H1 (cell line): ENCODE results near the gene IFI27L1. TPM values are rescaled to one million over a fixed set of nuclear protein-coding genes. Genes with fewer than 3 reads are reported as not detected.

Experiments used
- CTCF ChIA-PET: fragments of 300-600 bp; sonication (Branson Sonifier 250); formaldehyde crosslinking; loops from one replicate; lab custom pipeline; 2021; ENCODE audit not compliant: partially characterized antibody; lab: Charles Lee
- POLR2A ChIA-PET: fragments of 300-600 bp; sonication (Branson Sonifier 250); formaldehyde crosslinking; loops from one replicate; lab custom pipeline; 2021; ENCODE audit warnings: inconsistent platforms; ENCODE audit not compliant: partially characterized antibody; lab: Charles Lee
- DNase-seq, 2 experiments: peaks; one replicate each; pipeline versions ENCODE4 v3.0.0 to v3.0.0-alpha.2; 2010 to 2022; ENCODE audit warnings: low spot score in 2 of 2, low read depth in 1 of 2, mixed read lengths in 1 of 2
- FAIRE-seq: peaks from 2 replicates; lab custom pipeline; 2011; peaks lifted over from hg19 to GRCh38; lab: Jason Lieb, UNC
- H2AFZ ChIP-seq: 2 replicates; pipeline ENCODE4 v1.8.1; 2012; ENCODE audit warnings: low read length, inconsistent platforms
- H2AK5ac ChIP-seq: 2 replicates; pipeline ENCODE4 v1.6.1; 2013; ENCODE audit warnings: low read depth, low read length
- H2BK120ac ChIP-seq: replicated peaks from 2 replicates; pipeline ENCODE3; 2013; ENCODE audit warnings: low read depth, low read length, inconsistent platforms
- H2BK12ac ChIP-seq: 2 replicates; pipeline ENCODE4 v1.6.1; 2013; ENCODE audit warnings: low read depth, low read length
- H2BK15ac ChIP-seq: 2 replicates; pipeline ENCODE4 v1.6.1; 2013; ENCODE audit warnings: low read length
- H2BK20ac ChIP-seq: 2 replicates; pipeline ENCODE4 v1.6.1; 2013; ENCODE audit warnings: low read length
- H2BK5ac ChIP-seq: 2 replicates; pipeline ENCODE4 v1.6.1; 2013; ENCODE audit warnings: low read depth, low read length
- H3K14ac ChIP-seq: 2 replicates; pipeline ENCODE4 v1.6.1; 2013; ENCODE audit warnings: inconsistent platforms; ENCODE audit not compliant: insufficient read length
- H3K18ac ChIP-seq: 2 replicates; pipeline ENCODE4 v1.6.1; 2013; ENCODE audit warnings: low read length; ENCODE audit errors: extremely low read depth
- H3K23ac ChIP-seq: 2 replicates; pipeline ENCODE4 v1.6.1; 2013; ENCODE audit warnings: inconsistent platforms; ENCODE audit not compliant: insufficient read length
- H3K23me2 ChIP-seq: 2 replicates; pipeline ENCODE4 v1.6.1; 2013; ENCODE audit warnings: low read depth, low read length
- H3K27ac ChIP-seq: 2 replicates; pipeline ENCODE4 v1.6.1; 2011; ENCODE audit warnings: low read depth, low read length, inconsistent platforms
- H3K27me3 ChIP-seq, 4 experiments: replicated peaks in 1 of 4; 1 replicate in 1 of 4; 2 replicates in 3 of 4; pipeline versions ENCODE4 v1.6.1 to v1.8.1; 2011 to 2013; ENCODE audit warnings: low read length in 3 of 4, mild to moderate bottlenecking in 3 of 4, inconsistent platforms in 2 of 4, mixed read lengths in 2 of 4, moderate library complexity in 1 of 4; ENCODE audit not compliant: control insufficient read depth in 3 of 4, insufficient read depth in 3 of 4; ENCODE audit errors: extremely low read depth in 1 of 4
- H3K36me3 ChIP-seq, 4 experiments: 2 replicates each; pipeline versions ENCODE4 v1.6.1 to v1.8.1; 2011 to 2013; ENCODE audit warnings: mild to moderate bottlenecking in 4 of 4, low read length in 3 of 4, moderate library complexity in 2 of 4, control low read depth in 1 of 4, inconsistent platforms in 1 of 4; ENCODE audit not compliant: insufficient read depth in 4 of 4, control insufficient read depth in 2 of 4
- H3K4ac ChIP-seq: replicated peaks from 2 replicates; pipeline ENCODE3; 2013; ENCODE audit warnings: low read length, low read depth, mixed read lengths, inconsistent platforms; ENCODE audit not compliant: insufficient read length
- H3K4me1 ChIP-seq, 4 experiments: replicated peaks in 1 of 4; 1 replicate in 1 of 4; 2 replicates in 3 of 4; pipeline versions ENCODE4 v1.6.1 to v1.8.1; 2011 to 2013; ENCODE audit warnings: low read length in 3 of 4, inconsistent platforms in 2 of 4, mixed read lengths in 1 of 4; ENCODE audit not compliant: insufficient read depth in 4 of 4, control insufficient read depth in 3 of 4
- H3K4me2 ChIP-seq, 2 experiments: 2 replicates each; pipeline versions ENCODE4 v1.6.1 to v1.8.1; 2011 to 2013; ENCODE audit warnings: low read depth in 2 of 2, low read length in 2 of 2, control low read depth in 1 of 2, inconsistent platforms in 1 of 2, mild to moderate bottlenecking in 1 of 2; ENCODE audit not compliant: insufficient read depth in 1 of 2
- H3K4me3 ChIP-seq, 4 experiments: fragments of 200-600, 300-600 bp in 1 of 4; sonication (generic), shearing (Covaris generic), sonication (Bioruptor Twin) in 1 of 4; 2 replicates each; pipeline versions ENCODE4 v1.5.1 to v1.8.1; 2011 to 2016; ENCODE audit warnings: low read length in 4 of 4, low read depth in 3 of 4, control low read depth in 2 of 4, inconsistent platforms in 2 of 4, mild to moderate bottlenecking in 2 of 4, mixed read lengths in 1 of 4, moderate library complexity in 1 of 4; ENCODE audit not compliant: insufficient read depth in 2 of 4; ENCODE audit errors: extremely low read depth in 1 of 4
- H3K56ac ChIP-seq: replicated peaks from 2 replicates; pipeline ENCODE3; 2013; ENCODE audit warnings: low read depth, mild to moderate bottlenecking, mixed read lengths, low read length, inconsistent platforms; ENCODE audit not compliant: insufficient read length
- H3K79me1 ChIP-seq: 2 replicates; pipeline ENCODE4 v1.6.1; 2013; ENCODE audit warnings: low read depth, low read length, control low read depth
- H3K79me2 ChIP-seq, 2 experiments: 2 replicates each; pipeline versions ENCODE4 v1.6.1 to v1.8.1; 2012 to 2013; ENCODE audit warnings: low read length in 2 of 2, mild to moderate bottlenecking in 2 of 2, inconsistent platforms in 1 of 2; ENCODE audit not compliant: insufficient read depth in 2 of 2, control insufficient read depth in 1 of 2
- H3K9ac ChIP-seq, 4 experiments: replicated peaks in 1 of 4; 1 replicate in 1 of 4; 2 replicates in 3 of 4; pipeline versions ENCODE4 v1.6.1 to v1.8.1; 2011 to 2013; ENCODE audit warnings: low read depth in 3 of 4, low read length in 3 of 4, control low read depth in 2 of 4, mild to moderate bottlenecking in 2 of 4, moderate library complexity in 2 of 4, inconsistent platforms in 1 of 4; ENCODE audit errors: extremely low read depth in 1 of 4
- H3K9me3 ChIP-seq, 2 experiments: 2 replicates each; pipeline versions ENCODE4 v1.6.1 to v1.8.1; 2012 to 2013; ENCODE audit warnings: mild to moderate bottlenecking in 2 of 2, moderate library complexity in 2 of 2, control low read depth in 1 of 2, inconsistent platforms in 1 of 2, low read depth in 1 of 2, low read length in 1 of 2, mixed read lengths in 1 of 2; ENCODE audit not compliant: insufficient read depth in 2 of 2
- H4K20me1 ChIP-seq, 2 experiments: replicated peaks in 1 of 2; 2 replicates each; pipeline versions ENCODE3 to v1.8.1; 2011 to 2013; ENCODE audit warnings: inconsistent platforms in 2 of 2, low read length in 2 of 2, mild to moderate bottlenecking in 1 of 2; ENCODE audit not compliant: insufficient read depth in 2 of 2, control insufficient read depth in 1 of 2
- H4K5ac ChIP-seq: 2 replicates; pipeline ENCODE4 v1.6.1; 2013; ENCODE audit warnings: low read length, low read depth, mixed read lengths, inconsistent platforms; ENCODE audit not compliant: insufficient read length
- H4K8ac ChIP-seq: 2 replicates; pipeline ENCODE4 v1.8.0; 2013; ENCODE audit warnings: mild to moderate bottlenecking, moderate library complexity, low read length, inconsistent platforms; ENCODE audit not compliant: insufficient read depth; ENCODE audit errors: extremely low read depth
- H4K91ac ChIP-seq: replicated peaks from 2 replicates; pipeline ENCODE3; 2013; ENCODE audit warnings: low read length, mixed read lengths, inconsistent platforms; ENCODE audit not compliant: insufficient read length
- YY1 ChIP-seq: IDR thresholded peaks from 2 replicates; pipeline ENCODE4 v1.6.1; 2011; ENCODE audit warnings: low read depth, mild to moderate bottlenecking, low read length
- WGBS, 2 experiments: shearing (Covaris generic) in 1 of 2; methylation state at CpG; one replicate each; pipeline versions ENCODE4 v1.1.6 to v1.1.7; 2013 to 2015; ENCODE audit warnings: low lambda C conversion rate in 2 of 2, mixed read lengths in 2 of 2, inconsistent platforms in 1 of 2, low coverage in 1 of 2, missing lambda C conversion rate in 1 of 2; ENCODE audit not compliant: insufficient replicate concordance in 2 of 2, insufficient coverage in 1 of 2, insufficient read length in 1 of 2; ENCODE audit errors: extremely low coverage in 1 of 2, missing lambda C conversion rate in 1 of 2; 5-methylcytosine and 5-hydroxymethylcytosine counted together
- polyA plus RNA-seq, 7 experiments: library from polyadenylated mRNA; depleted of rRNA in 3 of 7; stranded (reverse) in 5 of 7; unstranded in 2 of 7; fragments of >200 nt in 5 of 7; fragments of 200-250 nt in 2 of 7; gene quantifications; 1 replicate in 5 of 7; 2 replicates in 1 of 7; 4 replicates in 1 of 7; pipeline versions ENCODE4 v1.2.1 to v1.2.3, GENCODE V29; 2011 to 2013; ENCODE audit warnings: missing spikeins in 2 of 7, mixed read lengths in 2 of 7
- total RNA-seq: library from RNA; stranded (reverse); fragmentation: NEBNext Ultra II Directional; extraction: Animal tissue kit (Norgen Biotek cat#: 25700); gene quantifications from 2 replicates; pipeline ENCODE4 v1.2.1, GENCODE V29; 2021
- TF ChIP-seq, protein P1 (sequence below), 3 experiments: IDR thresholded peaks; 1 replicate in 2 of 3; 2 replicates in 1 of 3; pipeline versions ENCODE4 v1.5.1 to v1.6.1; 2011; ENCODE audit warnings: low read length in 3 of 3, mild to moderate bottlenecking in 3 of 3, inconsistent platforms in 2 of 3, low read depth in 1 of 3, moderate library complexity in 1 of 3; ENCODE audit not compliant: insufficient read depth in 1 of 3; ENCODE audit errors: control extremely low read depth in 1 of 3

The IFI27L1 gene
- total and polyA plus RNA-seq, 2 of the 8 experiments (the other 6 are each of a cell fraction or from before 2014, with no cell fraction given): 21.2 to 30.5 TPM

GRCh38 chr14:94066089-94066676 lies 14.9 kb upstream of the IFI27L1 start:
- Histone ChIP-seq H3K27ac (no peak overlapping the region; the same call in 1 of the 2 replicates), H3K4me2 (no peak overlapping the region), H3K36me3 (peaks cover 2 to 8% (median 4%) of the 10 kb centered on the region in 4 experiments; a peak in 7 of 8 replicates), H4K5ac (no peak overlapping the region), H3K4me1 (peaks cover 0 to 7% (median 3%) of the 10 kb centered on the region in 4 experiments; a peak in 3 of 7 replicates), H3K79me2 (peaks cover 0 to 83% of the 10 kb centered on the region in 2 experiments; a peak in 2 of 4 replicates), H2AFZ (no peak overlapping the region), H2BK20ac (no peak overlapping the region), H3K4me3 (no peak overlapping the region), H2AK5ac (no peak overlapping the region), H3K9me3 (0 out of 4 replicates have a peak, but pooled peaks cover 0 to 8% of the 10 kb centered on the region in 2 experiments), H3K23me2 (no peaks in the 10 kb centered on the region; the same call in 1 of the 2 replicates), H2BK12ac (no peak overlapping the region), H3K18ac (no peak overlapping the region), H3K23ac (no peak overlapping the region), H4K91ac (no peak overlapping the region), H4K20me1 (peaks cover 6 to 7% of the 10 kb centered on the region in 2 experiments), H3K14ac (no peak overlapping the region), H2BK5ac (no peak overlapping the region), H3K79me1 (peaks cover 4% of the 10 kb centered on the region), H3K9ac (no peak overlapping the region), H3K27me3 (no peaks in the 10 kb centered on the region), H2BK15ac (no peak overlapping the region), H2BK120ac (no peak overlapping the region), H3K56ac (no peak overlapping the region), H4K8ac (no peak overlapping the region), H3K4ac (no peak overlapping the region)
- DNase-seq (no peak), FAIRE-seq (no peak)
- ChIA-PET POLR2A (interaction anchor here (0.9 to 1.4 kb wide), 5 partner anchors 10 to 227 kb away, joined by 3 to 5 read pairs (median 3); partner anchors contain the start of genes DDX24, IFI27L1 and SERPINA10), CTCF (interaction anchor here (0.6 to 4.6 kb wide), 16 partner anchors 9 to 1040 kb away, joined by 3 to 33 read pairs (median 4); partner anchors contain the start of gene IFI27L2)
- WGBS, 2 experiments: 73% methylated on average over 8 of the region's 8 CpGs; no CpG with 5 or more reads in 1 of the 2 experiments
- no peak for TF ChIP-seq YY1
- TF ChIP-seq, protein P1, sequence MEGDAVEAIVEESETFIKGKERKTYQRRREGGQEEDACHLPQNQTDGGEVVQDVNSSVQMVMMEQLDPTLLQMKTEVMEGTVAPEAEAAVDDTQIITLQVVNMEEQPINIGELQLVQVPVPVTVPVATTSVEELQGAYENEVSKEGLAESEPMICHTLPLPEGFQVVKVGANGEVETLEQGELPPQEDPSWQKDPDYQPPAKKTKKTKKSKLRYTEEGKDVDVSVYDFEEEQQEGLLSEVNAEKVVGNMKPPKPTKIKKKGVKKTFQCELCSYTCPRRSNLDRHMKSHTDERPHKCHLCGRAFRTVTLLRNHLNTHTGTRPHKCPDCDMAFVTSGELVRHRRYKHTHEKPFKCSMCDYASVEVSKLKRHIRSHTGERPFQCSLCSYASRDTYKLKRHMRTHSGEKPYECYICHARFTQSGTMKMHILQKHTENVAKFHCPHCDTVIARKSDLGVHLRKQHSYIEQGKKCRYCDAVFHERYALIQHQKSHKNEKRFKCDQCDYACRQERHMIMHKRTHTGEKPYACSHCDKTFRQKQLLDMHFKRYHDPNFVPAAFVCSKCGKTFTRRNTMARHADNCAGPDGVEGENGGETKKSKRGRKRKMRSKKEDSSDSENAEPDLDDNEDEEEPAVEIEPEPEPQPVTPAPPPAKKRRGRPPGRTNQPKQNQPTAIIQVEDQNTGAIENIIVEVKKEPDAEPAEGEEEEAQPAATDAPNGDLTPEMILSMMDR (IDR thresholded peaks at IDR 0.05; ENCODE audit: control extremely low read depth in 1 of 3, insufficient read depth in 1 of 3, low read depth in 1 of 3, low read length in 3 of 3): peak in 1 of 3 experiments; percentile 24; a peak in 1 of 4 replicates
